CD4-positive, alpha-beta T cell treated with Interleukin-2 at 100 ng/mL for 4 hours (primary cell): ENCODE data around the gene PEX5L.

Source experiments
- DNase-seq: peaks from one replicate; pipeline ENCODE4 v3.0.0-alpha.2; 2020; ENCODE audit warnings: low spot score

Gene PEX5L

GRCh38 chr3:179897231-179897630, 139.5 kb downstream of the PEX5L start:
- DNase-seq: no peak

GRCh38 chr3:179896507-179896906, 140.2 kb downstream of the PEX5L start:
- DNase-seq: no peak

GRCh38 chr3:179895330-179895729, 141.4 kb downstream of the PEX5L start:
- DNase-seq: no peak

GRCh38 chr3:179887295-179887943, 149.3 kb downstream of the PEX5L start:
- no peak for DNase-seq

- DNase-seq: no peak
Observed at GRCh38 chr3:179885950-179886349, 150.8 kb downstream of the PEX5L start.

- no peak for DNase-seq
Observed at GRCh38 chr3:179884136-179884535, 152.6 kb downstream of the PEX5L start.

GRCh38 chr3:179882292-179882691, 154.4 kb downstream of the PEX5L start:
- no peak for DNase-seq

- no peak for DNase-seq
Observed at GRCh38 chr3:179881791-179882190, 154.9 kb downstream of the PEX5L start.

GRCh38 chr3:179880868-179881267, 155.9 kb downstream of the PEX5L start:
- DNase-seq: no peak

- DNase-seq: no peak
Observed at GRCh38 chr3:179876440-179876839, 160.3 kb downstream of the PEX5L start.

GRCh38 chr3:179872842-179873241, 163.9 kb downstream of the PEX5L start:
- DNase-seq: no peak

- DNase-seq: no peak
Observed at GRCh38 chr3:179871782-179872181, 165.0 kb downstream of the PEX5L start.

GRCh38 chr3:179868715-179869114, 168.0 kb downstream of the PEX5L start:
- DNase-seq: no peak

GRCh38 chr3:179867961-179868360, 168.8 kb downstream of the PEX5L start:
- DNase-seq: no peak

GRCh38 chr3:179865861-179866505, 170.8 kb downstream of the PEX5L start:
- DNase-seq: no peak

- no peak for DNase-seq
Observed at GRCh38 chr3:179861953-179862352, 174.8 kb downstream of the PEX5L start.

GRCh38 chr3:179861292-179861691, 175.4 kb downstream of the PEX5L start:
- DNase-seq: no peak

- DNase-seq: no peak
Observed at GRCh38 chr3:179860275-179861107, 176.2 kb downstream of the PEX5L start.

GRCh38 chr3:179853176-179853575, 183.6 kb downstream of the PEX5L start:
- DNase-seq: no peak

- DNase-seq: no peak
Observed at GRCh38 chr3:179852142-179852905, 184.4 kb downstream of the PEX5L start.

- DNase-seq: no peak
Observed at GRCh38 chr3:179848711-179849110, 188.0 kb downstream of the PEX5L start.

- DNase-seq: no peak
Observed at GRCh38 chr3:179842061-179842460, 194.7 kb downstream of the PEX5L start.
